SK-N-MC (cell line): Measurements from ENCODE around the gene SPTLC2.

Source experiments
- EZH2 ChIP-seq: fragments of 200-600 bp; sonication (generic); IDR thresholded peaks from one replicate; pipeline ENCODE4 v1.6.1; 2017; ENCODE audit warnings: antibody characterized with exemption
- POLR2AphosphoS5 ChIP-seq: IDR thresholded peaks from 2 replicates; pipeline ENCODE4 v1.6.1; 2012; ENCODE audit warnings: mild to moderate bottlenecking, low read depth, low read length, borderline replicate concordance

GRCh38 chr14:77630111-77630510 is 13.7 kb upstream of the SPTLC2 start:
- TF ChIP-seq EZH2 (no peak), POLR2AphosphoS5 (no peak)
